AG04449 (cell line): ENCODE data around the gene KPNB1.
A peak's percentile ranks its signal among the peaks of the same experiment; 100 is the strongest.

Experiments used
- CTCF ChIA-PET: fragments of 350-600 bp; formaldehyde crosslinking; extraction: SDS; loops from one replicate; lab custom pipeline; 2021; ENCODE audit warnings: antibody characterized with exemption; lab: Yijun Ruan, JAX
- POLR2A ChIA-PET: fragments of 400-600, 350-600 bp; formaldehyde crosslinking; extraction: SDS; loops from one replicate; lab custom pipeline; 2020; ENCODE audit warnings: antibody characterized with exemption, inconsistent platforms; lab: Yijun Ruan, JAX
- DNase-seq: peaks from one replicate; pipeline ENCODE4 v3.0.0-alpha.2; 2010; ENCODE audit warnings: low read depth, low spot score
- H3K4me3 ChIP-seq: 2 replicates; pipeline ENCODE4 v1.5.1; 2011; ENCODE audit warnings: low read depth, mild to moderate bottlenecking, control low read depth, low read length
- TF ChIP-seq, protein P1 (sequence below): IDR thresholded peaks from one replicate; pipeline ENCODE4 v1.5.1; 2011; ENCODE audit warnings: mild to moderate bottlenecking, moderate library complexity, low read length, control low read depth, inconsistent platforms; ENCODE audit not compliant: insufficient read depth; ENCODE audit errors: missing control alignments

KPNB1 gene

GRCh38 chr17:47696717-47697642, 47.3 kb downstream of the KPNB1 start:
- CTCF ChIA-PET: interaction anchor here (0.9 to 6.4 kb wide), 13 partner anchors 7 to 114 kb away, joined by 3 to 104 read pairs (median 6); no protein-coding TSS in a partner anchor
- POLR2A ChIA-PET: no interaction called here
- H3K4me3 ChIP-seq: no peak overlapping the region
- TF ChIP-seq, protein P1, sequence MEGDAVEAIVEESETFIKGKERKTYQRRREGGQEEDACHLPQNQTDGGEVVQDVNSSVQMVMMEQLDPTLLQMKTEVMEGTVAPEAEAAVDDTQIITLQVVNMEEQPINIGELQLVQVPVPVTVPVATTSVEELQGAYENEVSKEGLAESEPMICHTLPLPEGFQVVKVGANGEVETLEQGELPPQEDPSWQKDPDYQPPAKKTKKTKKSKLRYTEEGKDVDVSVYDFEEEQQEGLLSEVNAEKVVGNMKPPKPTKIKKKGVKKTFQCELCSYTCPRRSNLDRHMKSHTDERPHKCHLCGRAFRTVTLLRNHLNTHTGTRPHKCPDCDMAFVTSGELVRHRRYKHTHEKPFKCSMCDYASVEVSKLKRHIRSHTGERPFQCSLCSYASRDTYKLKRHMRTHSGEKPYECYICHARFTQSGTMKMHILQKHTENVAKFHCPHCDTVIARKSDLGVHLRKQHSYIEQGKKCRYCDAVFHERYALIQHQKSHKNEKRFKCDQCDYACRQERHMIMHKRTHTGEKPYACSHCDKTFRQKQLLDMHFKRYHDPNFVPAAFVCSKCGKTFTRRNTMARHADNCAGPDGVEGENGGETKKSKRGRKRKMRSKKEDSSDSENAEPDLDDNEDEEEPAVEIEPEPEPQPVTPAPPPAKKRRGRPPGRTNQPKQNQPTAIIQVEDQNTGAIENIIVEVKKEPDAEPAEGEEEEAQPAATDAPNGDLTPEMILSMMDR: no peak
- no peak for DNase-seq

DNA sequence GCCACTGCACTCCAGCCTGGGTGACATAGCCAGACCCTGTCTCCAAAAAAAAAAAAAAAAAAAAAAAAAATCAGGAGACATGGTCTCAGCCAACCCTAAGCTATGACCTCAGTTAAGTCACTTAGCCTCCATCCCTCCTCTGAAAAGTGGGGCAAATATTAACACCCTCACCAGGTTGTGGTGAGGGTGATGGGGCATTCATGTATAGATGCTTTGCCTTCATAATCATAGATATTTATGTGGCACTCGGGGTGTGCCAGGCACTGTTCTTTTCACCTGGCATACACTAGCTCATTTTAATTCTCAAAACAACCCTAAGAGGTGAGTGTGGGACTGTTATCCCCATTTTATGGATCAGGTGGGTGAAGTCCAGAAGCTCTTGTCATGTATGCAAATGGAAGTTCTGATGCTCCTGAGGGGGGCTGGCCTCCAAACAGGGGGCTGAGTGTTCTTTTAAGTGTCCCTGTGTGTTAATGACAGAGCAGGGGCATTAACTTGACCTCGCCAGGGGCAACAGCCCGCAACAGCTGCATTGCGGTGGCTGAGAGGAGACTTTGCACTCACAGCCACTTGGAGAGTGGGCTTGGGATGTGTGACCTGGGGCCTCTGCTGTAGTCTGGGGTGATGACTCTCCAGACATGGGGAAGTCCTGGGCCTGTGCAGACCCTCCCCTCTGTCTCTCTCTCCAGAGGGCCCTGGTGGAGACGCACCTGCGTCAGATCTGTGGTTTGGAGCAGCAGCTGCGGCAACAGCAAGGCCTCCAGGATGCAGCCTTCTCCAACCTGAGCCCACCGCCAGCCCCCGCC, 48.4 kb downstream of the KPNB1 start:
- TF ChIP-seq, protein P1: no peak
- no peak overlapping the region for H3K4me3 ChIP-seq
- CTCF ChIA-PET: interaction anchor here (0.8 to 6.4 kb wide), 14 partner anchors 12 to 112 kb away, joined by 3 to 104 read pairs (median 4); no protein-coding TSS in a partner anchor
- DNase-seq: no peak
- POLR2A ChIA-PET: interaction anchor here (0.6 kb wide), 1 partner anchor 31 kb away, joined by 4 read pairs; no protein-coding TSS in a partner anchor

DNA sequence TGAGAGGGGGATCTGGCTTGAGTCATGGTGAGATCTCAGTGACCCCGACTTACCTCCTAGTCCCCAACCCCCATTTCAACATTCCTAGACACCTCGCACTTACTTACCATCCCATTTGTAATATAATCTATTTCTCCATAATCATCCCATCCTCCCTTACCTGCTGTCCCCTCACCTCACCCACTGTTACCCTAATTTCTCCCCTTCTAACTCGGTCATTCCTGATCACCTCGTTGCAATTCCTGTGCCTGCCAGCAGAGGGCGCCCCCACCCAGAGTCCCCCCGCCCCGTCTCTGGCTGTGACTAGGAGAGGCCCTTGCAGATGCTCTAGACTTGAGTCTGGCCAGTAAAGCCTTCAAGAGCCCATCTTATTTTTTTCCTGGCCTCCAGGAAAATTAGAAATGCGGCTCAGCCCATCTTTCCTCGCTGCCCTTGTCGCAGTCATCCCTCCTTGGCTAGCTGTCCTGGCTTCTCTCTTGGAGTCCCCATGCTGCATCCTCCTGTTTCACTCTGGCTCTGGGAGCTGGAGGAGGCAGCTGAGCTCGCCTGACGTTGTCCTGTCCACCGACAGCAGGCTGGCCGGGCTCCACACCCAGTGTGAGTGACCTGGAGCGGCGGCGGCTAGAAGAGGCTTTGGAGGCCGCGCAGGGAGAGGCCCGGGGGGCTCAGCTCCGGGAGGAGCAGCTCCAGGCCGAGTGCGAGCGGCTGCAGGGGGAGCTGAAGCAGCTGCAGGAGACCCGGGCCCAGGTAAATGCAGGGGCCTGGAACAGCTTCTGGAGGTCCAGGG, 49.2 kb downstream of the KPNB1 start:
- no peak for DNase-seq
- H3K4me3 ChIP-seq: no peak overlapping the region
- TF ChIP-seq, protein P1: peak; percentile 80
- POLR2A ChIA-PET: no interaction called here
- CTCF ChIA-PET: interaction anchor here (0.7 to 6.4 kb wide), 17 partner anchors 8 to 104 kb away, joined by 3 to 104 read pairs (median 4); no protein-coding TSS in a partner anchor

DNA sequence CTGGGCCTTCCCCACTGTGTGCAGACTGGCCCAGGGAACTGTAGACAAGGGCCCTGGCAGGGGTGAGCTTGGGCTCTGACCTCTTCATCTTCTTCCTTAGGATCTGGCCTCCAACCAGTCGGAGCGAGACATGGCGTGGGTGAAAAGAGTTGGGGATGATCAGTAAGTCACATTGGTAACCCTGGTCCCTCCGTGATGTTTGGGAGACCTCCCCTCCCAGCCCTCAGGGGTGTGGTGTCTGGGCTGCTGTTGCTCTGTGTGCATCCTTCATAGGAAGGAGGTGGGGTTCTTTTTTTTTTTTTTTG, 49.8 kb downstream of the KPNB1 start:
- TF ChIP-seq, protein P1: no peak
- CTCF ChIA-PET: interaction anchor here (0.7 to 6.4 kb wide), 15 partner anchors 8 to 281 kb away, joined by 3 to 104 read pairs (median 4); no protein-coding TSS in a partner anchor
- POLR2A ChIA-PET: no interaction called here
- no peak overlapping the region for H3K4me3 ChIP-seq
- no peak for DNase-seq

- TF ChIP-seq, protein P1: no peak
- POLR2A ChIA-PET: no interaction called here
- H3K4me3 ChIP-seq: no peak overlapping the region
- no peak for DNase-seq
- CTCF ChIA-PET: interaction anchor here (0.6 to 6.4 kb wide), 11 partner anchors 9 to 189 kb away, joined by 3 to 104 read pairs (median 3); no protein-coding TSS in a partner anchor
Measured at GRCh38 chr17:47700471-47701449, 51.0 kb downstream of the KPNB1 start.
